HG02588 (cell line): ENCODE measurements around the gene DES.
A peak's percentile ranks its signal among the peaks of the same experiment; 100 is the strongest.
"Not testable (repeated sequence)": the region's sequence is repeated elsewhere in the genome, so short reads cannot be mapped to it uniquely, and the experiment has no call there.

Source experiments
- ATAC-seq: cut with Tn5 transposase; IDR thresholded peaks from one replicate; pipeline ENCODE4 v1.9.1; 2021; ENCODE audit warnings: mild to moderate bottlenecking, moderate library complexity; ENCODE audit not compliant: unreplicated experiment

Gene DES

DNA sequence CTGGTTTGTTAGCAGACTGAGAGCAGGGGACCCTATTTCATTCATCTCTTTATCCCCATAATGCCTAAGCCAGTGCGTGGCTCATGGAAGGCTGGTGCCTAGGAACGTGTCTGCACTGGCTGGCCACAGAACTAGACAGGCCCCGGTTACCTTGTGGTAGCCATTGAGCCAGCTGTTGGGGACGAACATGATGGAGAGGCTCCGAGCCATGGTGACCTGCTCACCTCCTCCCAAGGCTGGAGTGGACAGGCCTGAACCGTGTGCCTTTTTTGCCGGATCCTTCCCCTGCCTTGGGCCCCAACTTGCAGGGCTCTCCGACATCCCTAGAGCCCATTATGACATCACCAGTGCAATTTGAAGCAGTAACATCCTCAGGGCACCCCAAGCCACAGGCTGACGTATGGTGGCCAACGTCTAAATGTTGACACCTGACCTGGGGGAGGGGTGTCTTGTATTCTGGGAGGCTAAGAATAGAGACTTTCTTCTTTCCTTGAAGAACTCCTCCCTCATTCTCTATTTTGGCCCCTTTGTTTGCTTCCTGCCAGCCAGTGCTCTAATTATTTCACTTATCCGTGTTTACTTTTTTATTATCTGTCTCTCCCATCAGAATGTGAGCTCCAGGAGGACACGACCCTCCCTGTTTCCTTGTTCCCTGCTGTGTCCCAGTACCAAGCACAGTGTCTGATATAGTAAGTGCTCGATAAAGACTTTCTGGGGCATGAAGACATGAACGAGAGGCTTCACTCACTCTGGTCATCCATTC, 18.3 kb upstream of the DES start:
- ATAC-seq = no peak

- no peak for ATAC-seq
Observed at GRCh38 chr2:219400562-219400961, 17.6 kb upstream of the DES start.

GRCh38 chr2:219401606-219402005, 16.6 kb upstream of the DES start:
- no peak for ATAC-seq

DNA sequence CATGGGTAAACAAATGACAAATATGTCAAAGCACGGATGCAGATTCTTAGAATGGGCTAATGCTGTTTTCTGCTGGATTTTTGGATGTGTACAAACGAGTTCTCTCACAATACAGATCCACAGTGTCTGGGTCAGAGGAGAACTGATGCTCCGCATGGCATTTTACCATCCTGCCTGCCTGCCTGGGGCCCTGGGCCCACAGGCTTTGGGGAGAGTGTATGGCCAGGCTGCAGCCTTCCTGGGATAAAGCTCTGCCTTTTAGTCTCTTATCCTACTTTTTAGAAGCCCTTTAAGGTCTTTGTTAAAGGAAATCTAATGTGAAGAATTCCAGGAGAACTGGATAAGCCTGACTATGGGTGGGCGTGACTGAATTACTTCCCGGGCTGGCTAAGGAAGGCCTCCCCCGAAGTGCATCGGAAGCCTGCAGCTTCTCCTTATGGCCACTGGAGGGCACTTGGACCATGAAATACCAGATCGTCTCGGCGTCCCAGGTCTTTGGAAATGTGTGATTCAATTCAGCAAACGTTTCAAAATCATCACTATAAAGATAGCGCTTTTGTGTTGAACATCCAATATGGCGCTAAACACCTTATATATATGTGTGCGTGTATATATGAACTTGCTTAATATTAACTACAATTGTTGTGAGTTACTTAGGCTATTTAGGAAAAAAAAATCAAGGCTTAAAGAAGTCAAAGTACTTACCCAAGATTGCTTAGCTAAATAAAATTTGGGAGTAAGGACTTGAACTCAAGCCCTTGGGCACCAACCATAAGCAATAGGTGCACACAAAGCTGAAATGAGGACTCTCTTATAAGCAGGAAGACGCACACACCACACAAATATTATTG, 15.3 kb upstream of the DES start:
- ATAC-seq = peak; percentile 72

- no peak for ATAC-seq
Observed at GRCh38 chr2:219403861-219404260, 14.3 kb upstream of the DES start.

DNA sequence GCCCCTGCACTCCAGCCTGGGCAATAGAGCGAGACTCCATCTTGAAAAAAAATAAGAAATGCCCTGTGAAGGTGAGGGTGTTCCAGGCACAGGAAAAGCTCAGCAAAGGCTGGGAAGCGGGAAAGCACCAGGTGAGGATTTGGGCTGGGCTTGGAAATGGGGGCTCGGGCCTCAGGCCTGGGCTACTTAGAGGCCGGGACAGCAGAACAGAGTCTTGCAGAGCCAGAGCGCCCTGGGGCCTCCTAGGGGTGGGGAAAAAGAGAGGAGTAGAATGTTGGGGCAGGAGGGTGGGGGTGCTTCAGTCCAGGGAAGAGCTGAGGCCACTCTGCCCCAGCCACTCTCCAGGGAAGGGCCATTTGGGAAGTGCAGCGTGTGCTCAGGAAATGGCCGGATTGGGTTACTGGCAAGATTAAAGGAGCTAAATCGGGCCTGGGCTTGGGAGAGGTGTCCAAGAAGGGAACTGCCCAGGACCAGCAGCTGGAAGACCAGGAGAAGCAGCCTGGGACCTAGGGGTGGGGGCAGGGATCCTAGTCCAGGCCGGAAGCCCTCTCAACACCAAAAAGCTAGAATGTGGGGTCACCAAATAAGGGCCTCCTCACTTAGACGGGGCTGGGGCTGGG, 13.8 kb upstream of the DES start:
- no peak for ATAC-seq

DNA sequence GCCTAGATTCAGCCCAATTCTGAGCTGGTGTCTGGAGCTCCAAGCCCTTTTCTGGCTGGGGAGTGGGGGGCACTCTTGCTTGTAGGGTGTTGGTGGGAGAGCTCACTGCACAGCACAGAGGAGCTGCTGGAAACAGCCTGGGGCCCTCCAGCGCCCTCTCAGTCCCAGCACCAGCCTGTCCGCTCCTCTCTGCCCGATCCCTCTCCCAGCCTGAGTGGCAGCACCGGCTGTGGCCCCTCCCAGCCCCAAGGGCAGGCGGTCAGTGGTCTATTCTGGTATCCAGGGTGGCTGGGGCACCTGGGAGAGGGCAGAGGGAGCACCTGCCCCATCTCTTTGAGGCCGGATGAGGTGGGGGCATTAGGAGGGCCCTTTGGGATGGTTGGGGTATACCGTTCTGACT, 13.2 kb upstream of the DES start:
- no peak for ATAC-seq

DNA sequence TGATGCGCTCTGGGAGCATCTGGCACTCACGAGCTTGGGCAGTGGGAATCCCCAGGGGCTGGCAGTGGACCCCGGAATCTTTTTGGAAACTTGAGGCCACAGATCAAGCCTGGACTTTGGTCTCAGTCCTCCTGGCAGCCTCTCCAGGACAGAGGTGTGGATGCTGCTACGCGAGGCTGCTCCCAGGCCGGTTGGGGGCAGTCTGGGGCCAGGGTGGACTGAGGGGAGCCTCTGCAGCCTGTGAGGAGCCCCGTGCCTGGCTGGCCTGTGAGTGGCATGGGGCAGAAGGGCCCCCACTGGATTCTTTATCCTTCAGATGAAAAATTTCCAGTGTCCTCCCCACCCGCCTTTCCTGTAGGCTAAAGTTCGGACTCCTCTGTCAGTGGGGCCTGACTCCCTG, 12.7 kb upstream of the DES start:
- ATAC-seq = no peak

GRCh38 chr2:219405958-219406860, 12.0 kb upstream of the DES start:
- ATAC-seq = no peak

GRCh38 chr2:219406861-219407230, 11.3 kb upstream of the DES start:
- ATAC-seq = no peak

DNA sequence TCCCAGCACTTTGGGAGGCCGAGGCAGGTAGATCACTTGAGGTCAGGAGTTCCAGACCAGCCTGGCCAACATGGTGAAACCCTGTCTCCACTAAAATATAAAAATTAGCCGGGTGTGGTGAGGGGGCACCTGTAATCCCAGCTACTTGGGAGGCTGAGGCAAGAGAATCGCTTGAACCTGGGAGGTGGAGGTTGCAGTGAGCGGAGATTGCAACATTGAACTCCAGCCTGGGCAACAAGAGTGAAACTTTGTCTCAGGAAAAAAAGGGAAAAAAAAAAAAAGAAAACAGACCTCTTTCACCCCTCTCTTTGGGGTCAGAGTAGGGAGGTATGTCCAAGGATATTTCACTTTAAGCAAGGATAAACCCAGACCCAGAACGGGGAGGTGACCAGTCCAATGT, 10.8 kb upstream of the DES start:
- not testable (repeated sequence) for ATAC-seq

DNA sequence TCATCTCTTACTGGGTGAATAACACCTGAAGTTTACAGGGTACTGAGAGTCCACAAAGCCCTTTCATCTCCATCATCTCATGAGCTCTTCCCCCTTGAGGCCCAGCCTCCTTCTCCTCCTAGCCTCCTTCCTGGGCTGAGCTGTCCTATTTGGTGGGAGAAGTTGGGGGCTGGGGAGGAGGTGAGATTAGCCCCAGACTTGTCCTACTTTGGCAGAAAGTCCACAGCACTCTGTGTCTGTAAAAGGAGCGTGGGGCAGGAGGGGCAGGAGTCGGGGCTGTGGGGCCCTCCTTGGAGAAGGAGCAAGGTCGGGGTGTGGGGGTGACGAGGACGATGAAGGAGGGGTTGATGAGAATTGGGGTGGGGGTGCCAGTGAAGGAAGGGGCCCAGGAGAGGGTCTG, 10.0 kb upstream of the DES start:
- ATAC-seq = no peak

DNA sequence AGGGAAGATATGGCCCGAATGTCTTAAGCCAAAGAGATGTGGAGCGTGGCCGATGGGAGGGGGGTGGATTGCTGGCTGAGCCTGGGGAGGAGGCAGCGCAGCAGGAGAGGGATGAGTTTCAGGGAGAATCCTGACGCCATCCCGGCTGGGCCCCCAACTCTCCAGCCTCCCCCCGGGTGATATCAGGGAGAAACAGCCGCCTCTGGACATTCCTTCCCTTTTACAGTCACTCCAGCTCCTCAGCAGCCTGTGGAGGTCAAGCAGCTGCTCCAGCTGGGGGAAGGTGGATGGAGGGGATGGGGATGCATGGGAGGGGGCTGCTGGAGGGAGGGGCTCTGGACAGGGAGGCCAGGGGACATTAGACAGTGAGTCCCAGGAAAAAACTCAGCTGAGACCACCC, 9.5 kb upstream of the DES start:
- ATAC-seq = no peak

GRCh38 chr2:219409619-219410018, 8.6 kb upstream of the DES start:
- no peak for ATAC-seq

DNA sequence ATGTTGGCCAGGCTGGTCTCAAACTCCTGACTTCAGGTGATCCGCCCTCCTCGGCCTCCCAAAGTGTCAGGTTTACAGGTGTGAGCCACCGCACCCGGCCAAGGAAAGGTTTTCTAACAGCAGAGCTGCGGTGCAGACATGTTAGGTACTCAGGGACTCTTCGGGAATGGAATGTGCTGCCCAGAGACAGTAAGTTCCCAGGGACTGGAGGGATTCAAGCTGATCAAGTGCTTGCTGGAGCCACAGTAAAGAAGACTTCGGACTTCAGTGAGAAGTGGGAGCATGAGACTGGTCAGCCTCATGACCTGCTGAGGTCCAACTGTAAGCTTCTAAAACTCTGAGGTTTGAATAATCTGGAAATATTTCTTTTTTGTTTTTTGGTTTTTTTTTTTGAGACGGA, 7.8 kb upstream of the DES start:
- no peak for ATAC-seq

DNA sequence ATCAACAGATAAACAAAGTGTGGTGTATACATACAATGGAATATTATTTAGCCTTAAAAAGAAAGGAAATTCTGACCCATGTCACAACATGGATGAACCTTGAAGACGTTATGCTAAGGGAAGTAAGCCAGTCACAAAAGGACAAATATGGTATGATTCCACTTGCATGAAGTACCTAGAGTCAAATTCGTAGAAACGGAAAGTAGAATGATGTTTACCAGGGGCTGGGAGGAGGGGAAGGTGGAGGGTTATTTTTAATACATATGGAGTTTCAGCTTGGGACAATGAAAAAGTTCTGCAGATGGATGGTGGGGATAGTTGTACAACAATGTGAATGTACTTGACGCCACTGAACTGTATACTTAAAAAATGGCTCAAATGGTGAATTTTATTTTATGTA, 3.3 kb upstream of the DES start:
- no peak for ATAC-seq

- ATAC-seq = no peak
Observed at GRCh38 chr2:219415580-219416234, 2.5 kb upstream of the DES start.

GRCh38 chr2:219416235-219416602, 2.0 kb upstream of the DES start:
- ATAC-seq = no peak

DNA sequence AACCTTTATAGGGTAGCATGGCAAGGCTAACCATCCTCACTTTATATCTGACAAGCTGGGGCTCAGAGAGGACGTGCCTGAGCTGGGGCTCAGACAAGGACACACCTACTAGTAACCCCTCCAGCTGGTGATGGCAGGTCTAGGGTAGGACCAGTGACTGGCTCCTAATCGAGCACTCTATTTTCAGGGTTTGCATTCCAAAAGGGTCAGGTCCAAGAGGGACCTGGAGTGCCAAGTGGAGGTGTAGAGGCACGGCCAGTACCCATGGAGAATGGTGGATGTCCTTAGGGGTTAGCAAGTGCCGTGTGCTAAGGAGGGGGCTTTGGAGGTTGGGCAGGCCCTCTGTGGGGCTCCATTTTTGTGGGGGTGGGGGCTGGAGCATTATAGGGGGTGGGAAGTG, 1.2 kb upstream of the DES start:
- no peak for ATAC-seq

- ATAC-seq = no peak
Observed at GRCh38 chr2:219417374-219417773, 803 bp upstream of the DES start.

DNA sequence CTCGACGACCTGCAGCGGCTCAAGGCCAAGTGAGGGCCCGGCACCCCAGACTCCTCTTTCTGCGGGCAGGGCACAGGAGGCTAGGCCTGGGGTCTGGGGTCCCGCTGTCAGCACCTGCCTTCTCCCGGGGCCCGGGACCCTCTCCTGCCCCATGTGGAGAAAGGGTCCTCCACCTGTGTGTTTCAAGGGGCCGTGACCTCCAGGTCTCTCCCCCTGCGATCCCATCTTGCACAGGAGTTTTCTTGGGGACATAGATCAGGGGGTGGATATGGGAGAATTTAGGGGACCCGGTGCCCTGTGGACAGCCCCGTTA, 791 bp downstream of the DES start:
- no peak for ATAC-seq
